Astrocyte of the spinal cord (primary cell): Measurements from ENCODE around the gene MACROD2.

Source experiments
- DNase-seq: peaks from one replicate; pipeline ENCODE4 v3.0.0; 2011; ENCODE audit warnings: low read depth, low spot score
- H3K4me3 ChIP-seq: 2 replicates; pipeline ENCODE4 v1.5.1; 2011; ENCODE audit warnings: low read depth, mild to moderate bottlenecking, low read length, moderate library complexity
- CTCF ChIP-seq: IDR thresholded peaks from 2 replicates; pipeline ENCODE4 v1.5.1; 2012; ENCODE audit warnings: low read depth, mild to moderate bottlenecking, low read length, inconsistent platforms
- in situ Hi-C: cut with HindIII; loops from 2 replicates; pipeline ENCODE4 v1.10.0; 2017; ENCODE audit warnings: low sequenced_read_pairs

The MACROD2 gene

GRCh38 chr20:14303106-14303505 lies 307.8 kb downstream of the MACROD2 start:
- no peak overlapping the region for H3K4me3 ChIP-seq
- DNase-seq = no peak
- TF ChIP-seq CTCF = no peak
- in situ Hi-C loops = no loop called here

- H3K4me3 ChIP-seq = no peak overlapping the region
- no peak for TF ChIP-seq CTCF
- in situ Hi-C loops = no loop called here
- no peak for DNase-seq
Observed at GRCh38 chr20:14303651-14304050, 308.3 kb downstream of the MACROD2 start.

DNA sequence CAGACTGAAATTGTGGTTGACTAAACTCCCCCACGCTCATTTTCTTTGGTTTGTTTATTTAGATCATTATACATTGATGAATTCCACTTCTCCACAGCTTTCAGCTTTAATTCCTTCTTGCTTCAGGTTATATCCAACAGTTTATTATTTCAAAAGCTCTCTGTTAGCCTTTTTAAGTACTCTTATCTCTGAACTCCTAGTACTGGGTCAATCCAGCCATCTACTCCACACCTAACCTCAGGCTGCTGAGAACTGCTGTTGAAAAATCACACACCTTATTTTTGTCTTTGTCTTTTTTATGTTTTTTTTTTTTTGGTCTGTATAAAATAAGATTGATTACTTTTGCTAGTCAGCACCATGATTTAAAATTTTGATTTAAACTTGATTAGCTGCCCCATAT lies 309.2 kb downstream of the MACROD2 start:
- DNase-seq = no peak
- H3K4me3 ChIP-seq = no peak overlapping the region
- TF ChIP-seq CTCF = no peak
- in situ Hi-C loops = no loop called here

DNA sequence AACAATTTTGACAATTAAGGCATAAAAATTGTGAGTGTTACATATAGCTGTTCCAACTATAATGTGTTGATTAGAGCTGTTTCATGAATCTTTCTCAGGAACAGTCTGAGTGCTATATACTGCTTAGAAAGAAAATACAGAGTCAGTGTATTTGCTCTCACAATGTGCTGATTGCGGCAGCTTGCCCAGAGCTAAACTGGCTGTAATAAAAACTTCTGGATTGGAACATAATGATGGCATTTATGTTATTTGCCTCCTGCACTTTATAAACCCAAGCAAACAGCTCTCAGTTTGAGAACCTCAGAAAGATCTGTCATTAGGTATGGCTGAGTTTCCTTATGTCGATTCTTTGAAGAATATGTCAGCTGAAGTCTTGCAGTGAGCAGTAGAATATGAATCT lies 312.6 kb downstream of the MACROD2 start:
- no peak for DNase-seq
- no peak for TF ChIP-seq CTCF
- in situ Hi-C loops = no loop called here
- H3K4me3 ChIP-seq = no peak overlapping the region

DNA sequence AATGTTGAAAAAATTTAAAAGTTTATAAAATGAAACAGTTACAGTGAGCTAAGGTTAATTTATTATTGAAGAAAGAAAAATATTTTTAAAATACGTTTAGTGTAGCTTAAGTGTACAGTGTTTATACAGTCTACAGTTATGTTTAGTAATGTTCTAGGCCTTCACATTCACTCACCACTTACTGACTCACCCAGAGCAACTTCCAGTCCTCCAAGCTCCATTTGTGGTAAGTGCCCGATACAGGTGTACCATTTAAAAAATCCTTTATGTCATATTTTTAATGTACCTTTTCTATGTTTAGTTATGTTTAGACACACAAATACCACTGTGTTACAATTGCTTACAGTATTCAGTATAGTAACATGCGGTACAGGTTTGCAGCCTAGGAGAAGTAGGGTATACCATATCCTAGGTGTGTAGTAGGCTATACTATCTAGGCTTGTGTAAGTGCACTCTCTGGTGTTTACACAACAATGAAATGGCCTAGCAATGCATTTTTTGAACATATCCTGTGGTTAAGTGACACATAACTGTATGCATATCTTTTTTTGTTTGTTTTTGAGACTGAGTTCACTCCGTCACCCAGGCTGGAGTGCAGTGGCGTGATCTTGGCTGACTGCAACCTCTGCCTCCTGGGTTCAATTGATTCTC lies 315.8 kb downstream of the MACROD2 start:
- no peak for DNase-seq
- H3K4me3 ChIP-seq = no peak overlapping the region
- TF ChIP-seq CTCF = no peak
- in situ Hi-C loops = no loop called here

DNA sequence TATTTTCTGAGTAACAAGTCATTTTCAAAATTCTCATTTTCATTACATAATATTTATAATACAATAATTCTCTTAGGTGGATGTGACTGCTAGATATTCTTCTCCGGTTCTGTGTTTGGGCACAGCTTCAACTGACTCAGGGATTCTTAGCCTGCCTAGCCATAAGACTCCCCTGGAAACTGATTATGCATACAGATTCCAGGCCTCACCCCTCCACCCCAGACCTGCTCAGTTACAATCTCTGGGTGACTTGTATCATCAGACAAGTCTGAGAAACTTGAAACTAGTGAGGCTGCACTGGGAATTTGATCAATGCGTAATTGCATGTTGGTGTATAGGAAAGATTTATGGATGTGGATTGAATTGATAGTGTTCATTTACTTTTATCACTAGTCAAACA lies 316.7 kb downstream of the MACROD2 start:
- in situ Hi-C loops = no loop called here
- TF ChIP-seq CTCF = no peak
- no peak for DNase-seq

More for the DNA sequence above, 316.7 kb downstream of the MACROD2 start:
- no peak overlapping the region for H3K4me3 ChIP-seq
